Endometrial microvascular endothelial cells (primary cell): ENCODE data around the gene LRRC57. TPM values are rescaled to one million over a fixed set of nuclear protein-coding genes. Genes with fewer than 3 reads are reported as not detected.
"Not testable (repeated sequence)": the region's sequence is repeated elsewhere in the genome, so short reads cannot be mapped to it uniquely, and the experiment has no call there.

ENCODE experiments used
- in situ Hi-C: cut with HindIII; loops from 2 replicates; pipeline ENCODE4 v1.10.0; 2017; ENCODE audit warnings: low sequenced_read_pairs, low pct_unique_long_range_greater_than_20kb; ENCODE audit errors: inconsistent ontology term
- total RNA-seq: library from RNA; depleted of rRNA; stranded (reverse); fragments of >200 nt; gene quantifications from one replicate; pipeline ENCODE4 v1.2.3, GENCODE V29; 2015; ENCODE audit errors: inconsistent ontology term

LRRC57 gene
- total RNA-seq, 1 donor from 2014 or later, result 22.3 TPM

GRCh38 chr15:42556550-42557207, 8.1 kb upstream of the LRRC57 start:
- in situ Hi-C loops, result not testable (repeated sequence)

DNA sequence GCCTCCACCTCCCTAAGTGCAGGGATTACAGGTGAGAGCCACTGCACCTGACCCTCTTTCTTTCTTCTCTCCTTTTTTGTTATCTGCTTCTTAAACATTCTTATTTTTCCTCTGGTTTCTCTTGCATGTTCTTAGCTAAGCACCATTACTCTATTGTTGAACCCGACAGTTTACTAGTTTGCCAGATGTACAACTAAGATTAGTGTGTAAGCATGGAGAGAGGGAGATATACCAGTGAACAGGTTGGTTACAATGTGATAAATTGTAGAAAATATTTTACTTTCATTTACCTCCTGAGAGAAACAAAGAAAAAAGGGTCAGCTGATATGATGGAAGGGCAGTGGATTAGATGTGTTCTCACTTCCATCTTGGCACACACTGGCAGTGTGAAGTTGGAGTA, 5.0 kb upstream of the LRRC57 start:
- in situ Hi-C loops, result no loop called here

- in situ Hi-C loops, result no loop called here
Observed at GRCh38 chr15:42549741-42550392, 1.3 kb upstream of the LRRC57 start.

DNA sequence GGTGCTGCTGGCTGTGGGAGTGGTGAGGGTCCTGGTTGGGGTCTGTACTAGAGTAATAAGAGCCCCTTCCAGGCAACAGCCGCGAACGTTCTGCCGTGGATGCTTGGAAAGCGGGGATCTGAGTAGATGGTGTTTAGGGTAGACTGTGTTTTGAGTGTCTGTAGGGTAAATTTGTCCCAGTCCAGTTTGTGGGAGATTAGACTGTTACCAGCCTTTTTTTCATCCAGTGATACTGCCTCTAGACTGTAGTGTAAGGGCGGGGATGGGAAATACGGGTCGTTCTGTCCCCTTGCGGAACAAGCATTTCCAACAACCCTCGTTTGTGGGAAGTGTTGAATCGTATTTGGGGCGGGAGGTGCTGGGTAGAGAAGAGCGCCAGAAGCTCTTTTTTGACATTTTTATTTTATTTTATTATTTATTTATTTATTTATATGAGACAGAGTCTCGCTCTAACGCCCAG, 469 bp upstream of the LRRC57 start:
- in situ Hi-C loops, result no loop called here

DNA sequence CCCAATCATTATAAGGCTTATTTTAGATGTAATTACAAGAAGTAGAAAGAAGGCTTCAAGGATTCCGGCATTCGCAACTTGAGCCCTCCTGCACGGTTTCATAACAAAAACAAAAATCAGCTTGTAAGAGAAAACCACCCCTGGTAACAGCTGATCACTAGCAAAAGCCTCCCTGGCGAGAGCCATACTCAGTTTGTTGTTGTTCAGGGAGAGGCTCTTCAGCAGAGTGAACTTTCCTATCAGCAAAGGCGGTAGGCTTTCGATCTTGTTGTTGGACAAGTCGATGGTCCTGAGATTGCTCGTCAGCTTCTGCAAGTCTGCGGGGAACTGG, 710 bp downstream of the LRRC57 start:
- in situ Hi-C loops, result no loop called here

- in situ Hi-C loops, result no loop called here
Observed at GRCh38 chr15:42544853-42545629, 3.6 kb downstream of the LRRC57 start.

DNA sequence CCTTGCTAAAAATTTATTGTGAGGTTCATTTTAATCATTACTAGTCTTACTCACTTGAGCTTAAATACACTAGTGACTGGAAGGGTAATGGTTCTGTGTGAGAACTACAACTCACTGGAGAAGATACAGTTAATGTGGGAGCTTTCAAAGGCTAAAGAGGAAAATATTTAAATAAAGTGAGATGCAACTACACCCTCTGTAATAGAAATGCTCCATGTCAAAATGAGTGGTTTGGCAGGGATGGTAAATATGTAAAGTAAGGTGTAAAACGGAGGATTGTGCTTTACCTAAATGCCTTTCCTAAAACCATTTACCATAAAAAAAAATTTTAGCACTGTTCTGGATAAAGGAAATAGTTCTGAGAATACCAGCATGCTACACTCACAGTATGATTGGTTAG, 15.3 kb downstream of the LRRC57 start:
- in situ Hi-C loops, result no loop called here

- in situ Hi-C loops, result no loop called here
Observed at GRCh38 chr15:42528970-42529369, 19.6 kb downstream of the LRRC57 start.

- in situ Hi-C loops, result no loop called here
Observed at GRCh38 chr15:42523331-42523730, 25.3 kb downstream of the LRRC57 start.

GRCh38 chr15:42511007-42511391, 37.6 kb downstream of the LRRC57 start:
- in situ Hi-C loops, result no loop called here

DNA sequence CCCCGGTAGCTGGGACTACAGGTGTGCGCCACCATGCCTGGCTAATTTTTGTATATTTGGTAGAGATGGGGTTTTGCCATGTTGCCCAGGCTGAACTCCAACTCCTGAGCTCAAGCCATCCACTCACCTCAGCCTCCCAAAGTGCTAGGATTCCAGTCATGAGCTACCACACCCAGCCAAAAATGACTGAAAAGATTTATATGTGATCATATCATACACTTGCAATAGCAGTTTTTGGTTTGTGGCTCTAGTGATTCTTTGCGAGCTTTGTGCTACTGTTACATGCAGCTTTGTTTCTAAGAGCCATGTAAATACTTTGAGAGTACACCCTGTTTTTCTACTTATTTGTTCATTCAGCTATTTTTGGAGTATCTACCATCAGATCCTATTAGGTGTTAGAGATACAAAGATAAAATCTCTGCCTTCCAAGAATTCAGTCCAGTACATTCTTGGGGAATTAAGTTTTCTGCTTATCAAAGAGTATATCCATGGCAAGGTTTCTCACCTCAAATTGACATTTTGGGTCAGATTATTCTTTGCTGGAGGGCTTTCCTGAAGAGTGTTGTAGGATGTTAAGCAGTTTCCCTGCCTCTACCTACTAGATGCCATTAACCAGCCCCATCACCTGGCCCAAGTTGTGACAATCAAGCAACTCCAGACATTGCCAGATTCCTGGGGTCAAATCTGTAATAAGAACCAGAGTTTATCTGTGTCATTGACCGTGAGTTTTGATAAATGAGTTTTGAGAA, 38.2 kb downstream of the LRRC57 start:
- in situ Hi-C loops, result no loop called here

GRCh38 chr15:42508263-42508690, 40.3 kb downstream of the LRRC57 start:
- in situ Hi-C loops, result no loop called here

GRCh38 chr15:42507514-42507913, 41.1 kb downstream of the LRRC57 start:
- in situ Hi-C loops, result no loop called here

- in situ Hi-C loops, result no loop called here
Observed at GRCh38 chr15:42504631-42505030, 44.0 kb downstream of the LRRC57 start.

DNA sequence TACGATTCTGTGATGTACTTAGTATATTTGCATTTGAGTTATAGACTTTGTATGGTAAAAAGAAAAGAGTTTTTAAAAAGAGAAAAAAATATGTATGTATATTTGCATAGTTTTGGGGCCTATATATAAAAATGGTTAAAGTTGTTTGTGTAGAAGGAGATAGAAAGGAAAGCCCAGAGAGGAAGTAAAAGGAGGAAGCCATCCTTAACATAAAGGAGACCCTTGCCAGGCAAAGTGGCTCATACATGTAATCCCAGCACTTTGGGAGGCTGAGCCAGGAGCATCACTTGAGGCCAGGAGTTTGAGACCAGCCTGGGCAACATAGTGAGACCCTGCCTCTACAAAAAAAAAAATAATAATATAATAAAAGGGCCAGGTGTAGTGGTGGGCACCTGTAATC, 44.8 kb downstream of the LRRC57 start:
- in situ Hi-C loops, result no loop called here

DNA sequence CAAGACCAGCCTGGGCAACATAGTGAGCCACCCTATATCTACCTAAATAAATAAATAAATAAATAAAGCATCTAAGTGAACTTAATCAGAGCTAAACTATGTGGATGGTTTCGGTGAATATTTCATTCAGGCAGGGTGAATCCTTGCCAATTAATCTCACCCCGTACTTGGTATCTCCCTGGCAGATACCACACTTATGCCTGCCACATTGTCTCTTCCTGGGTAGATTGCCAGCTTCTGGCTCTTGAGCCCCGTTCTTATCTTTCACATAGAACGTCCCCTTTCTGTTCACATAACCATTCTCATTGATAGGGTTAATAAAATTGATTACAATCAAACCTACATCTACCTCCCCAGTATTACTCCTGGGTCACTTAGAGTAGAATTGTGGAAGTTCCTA, 46.1 kb downstream of the LRRC57 start:
- in situ Hi-C loops, result no loop called here

GRCh38 chr15:42499858-42500609, 48.6 kb downstream of the LRRC57 start:
- in situ Hi-C loops, result no loop called here

DNA sequence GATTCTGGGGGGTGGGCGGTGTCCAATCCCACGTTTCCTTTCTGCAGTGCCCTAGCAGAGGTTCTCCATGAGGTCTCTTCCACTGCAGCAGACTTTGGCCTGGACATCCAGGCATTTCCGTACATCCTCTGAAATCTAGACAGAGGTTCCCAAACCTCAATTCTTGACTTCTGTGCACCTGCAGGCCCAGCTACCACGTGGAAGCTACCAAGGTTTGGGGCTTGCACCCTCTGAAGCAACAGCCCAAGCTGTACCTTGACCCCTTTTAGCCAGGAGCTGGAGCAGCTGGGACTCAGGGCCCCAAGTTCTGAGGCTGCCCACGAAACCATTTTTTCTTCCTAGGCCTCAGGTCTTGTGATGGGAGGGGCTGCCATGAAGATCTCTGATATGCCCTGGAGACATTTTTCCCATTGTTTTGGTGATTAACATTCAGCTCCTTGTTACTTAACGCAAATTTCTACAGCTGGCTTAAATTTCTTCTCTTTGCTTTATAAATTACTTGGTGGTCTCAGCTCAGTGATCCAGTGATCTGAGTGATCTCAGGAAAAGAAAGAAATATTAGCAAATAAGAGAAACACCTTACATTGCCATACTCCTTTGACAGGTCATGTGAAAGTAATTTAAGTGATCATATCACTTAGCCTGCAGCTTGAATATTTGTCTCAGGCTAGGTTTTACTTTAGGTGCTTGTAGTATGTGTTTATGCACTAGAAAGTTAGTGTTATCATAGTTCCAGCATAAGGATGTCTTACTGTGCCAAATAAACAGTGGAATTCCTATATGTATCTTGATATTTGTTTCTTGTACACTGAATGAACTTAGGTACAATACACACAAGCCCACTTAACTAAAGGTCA, 50.2 kb downstream of the LRRC57 start:
- in situ Hi-C loops, result no loop called here
